Mucosa of gallbladder (tissue), 1 donor: Measurements from ENCODE around the gene CCDC70. TPM values are rescaled to one million over a fixed set of nuclear protein-coding genes. Genes with fewer than 3 reads are reported as not detected.

Experiments used
- DNase-seq: peaks from one replicate; pipeline ENCODE4 v3.0.0-alpha.2; 2020; ENCODE audit warnings: low spot score
- total RNA-seq: library from RNA; stranded (reverse); gene quantifications from one replicate; pipeline ENCODE4 v1.2.1, GENCODE V29; 2021
- donor health status: DM: no; HTN: no; CAD: no.

The CCDC70 gene
- total RNA-seq, 1 donor from 2014 or later = not detected

DNA sequence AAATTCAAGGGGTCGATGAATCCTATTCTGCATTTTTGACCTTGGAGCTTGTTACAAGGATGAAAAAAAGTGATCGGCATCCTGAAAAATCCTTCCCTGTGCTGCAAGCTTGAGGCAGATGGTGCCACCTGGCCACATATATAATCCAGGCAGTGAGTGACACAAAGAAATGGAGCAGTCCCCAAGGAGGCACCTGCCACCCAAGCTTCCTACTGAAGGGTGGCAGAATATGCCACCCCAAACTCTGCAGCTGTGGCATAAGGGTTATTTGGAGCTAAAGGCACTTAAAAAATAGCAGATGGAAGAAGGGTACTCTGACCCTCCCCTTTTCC, 32.2 kb upstream of the CCDC70 start:
- no peak for DNase-seq

GRCh38 chr13:51831519-51831918, 30.2 kb upstream of the CCDC70 start:
- DNase-seq = no peak

DNA sequence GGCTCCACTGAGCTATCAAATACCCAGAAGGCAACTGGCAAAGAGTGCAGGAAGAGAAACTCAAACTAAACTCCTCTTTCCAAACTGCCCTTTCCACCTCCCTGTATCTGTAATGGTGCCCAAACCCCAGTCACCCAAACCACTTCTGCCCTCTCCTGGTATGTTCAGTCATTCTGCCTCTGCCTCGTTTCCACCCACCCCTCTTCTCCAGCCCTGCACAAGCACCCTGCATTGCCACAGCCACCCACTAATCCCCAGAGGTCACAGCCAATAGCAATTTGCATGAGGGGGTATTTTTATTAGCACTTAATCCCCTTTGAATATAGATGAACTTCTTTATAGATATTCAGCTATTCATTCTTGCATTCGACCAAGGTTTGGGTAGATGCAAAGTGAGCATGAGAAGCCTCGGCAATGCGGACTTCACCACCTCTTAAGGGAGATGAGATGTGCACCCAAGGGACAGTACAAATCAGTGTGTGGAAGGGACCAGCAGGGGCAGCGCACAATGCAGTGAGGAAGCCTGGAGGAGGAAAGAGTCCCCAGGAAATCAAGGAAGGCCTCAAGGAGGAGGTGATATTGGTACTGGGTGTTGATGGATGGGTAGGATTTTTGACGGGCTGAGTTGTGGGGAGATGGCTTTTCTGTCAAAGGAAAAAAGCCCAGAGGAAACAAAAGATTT, 29.2 kb upstream of the CCDC70 start:
- no peak for DNase-seq

GRCh38 chr13:51833980-51834379, 27.8 kb upstream of the CCDC70 start:
- no peak for DNase-seq

DNA sequence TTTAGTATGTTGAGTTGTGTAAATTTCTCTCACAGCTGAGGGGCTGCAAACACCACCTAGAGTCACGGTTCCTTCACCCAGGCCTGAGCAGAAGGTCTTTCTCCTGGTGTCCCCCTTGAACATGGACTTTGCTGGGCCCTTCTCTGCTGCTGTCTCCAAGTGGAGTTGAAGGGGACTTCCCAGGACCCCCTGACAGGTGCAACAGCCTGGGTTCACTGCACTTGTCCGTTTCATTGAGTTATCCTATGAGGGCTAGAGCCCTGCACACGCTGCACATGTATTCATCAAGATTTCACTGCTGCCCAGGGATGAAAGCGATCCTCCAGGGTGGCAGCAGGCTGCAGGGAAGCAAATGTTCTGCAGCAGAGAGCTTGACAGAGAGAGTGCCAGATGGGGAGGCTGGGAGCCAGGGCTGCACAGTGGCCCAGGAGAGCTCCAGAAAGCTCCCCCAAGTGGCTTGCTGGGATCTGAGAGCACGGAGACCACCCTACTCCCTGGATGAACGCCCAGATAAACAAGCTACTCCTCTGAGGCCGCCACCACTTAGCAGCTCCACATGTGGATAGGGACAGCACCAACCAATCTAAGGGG, 27.1 kb upstream of the CCDC70 start:
- DNase-seq = no peak

GRCh38 chr13:51837016-51837415, 24.8 kb upstream of the CCDC70 start:
- no peak for DNase-seq

- no peak for DNase-seq
These were observed 23.4 kb upstream of the CCDC70 start for GRCh38 chr13:51838240-51838846.

- no peak for DNase-seq
These were observed 21.8 kb upstream of the CCDC70 start for GRCh38 chr13:51839711-51840540.

- DNase-seq = no peak
These were observed 20.9 kb upstream of the CCDC70 start for GRCh38 chr13:51840917-51841316.

- no peak for DNase-seq
These were observed 20.0 kb upstream of the CCDC70 start for GRCh38 chr13:51841732-51842131.

- DNase-seq = no peak
These were observed 18.2 kb upstream of the CCDC70 start for GRCh38 chr13:51843529-51843928.

GRCh38 chr13:51844862-51845573, 16.8 kb upstream of the CCDC70 start, which contains the start of gene TMEM272:
Gene TMEM272 (minus strand): TSS chr13:51845177. CDS start chr13:51838530, 6,647 bp downstream.
- peak; percentile 46 for DNase-seq

DNA sequence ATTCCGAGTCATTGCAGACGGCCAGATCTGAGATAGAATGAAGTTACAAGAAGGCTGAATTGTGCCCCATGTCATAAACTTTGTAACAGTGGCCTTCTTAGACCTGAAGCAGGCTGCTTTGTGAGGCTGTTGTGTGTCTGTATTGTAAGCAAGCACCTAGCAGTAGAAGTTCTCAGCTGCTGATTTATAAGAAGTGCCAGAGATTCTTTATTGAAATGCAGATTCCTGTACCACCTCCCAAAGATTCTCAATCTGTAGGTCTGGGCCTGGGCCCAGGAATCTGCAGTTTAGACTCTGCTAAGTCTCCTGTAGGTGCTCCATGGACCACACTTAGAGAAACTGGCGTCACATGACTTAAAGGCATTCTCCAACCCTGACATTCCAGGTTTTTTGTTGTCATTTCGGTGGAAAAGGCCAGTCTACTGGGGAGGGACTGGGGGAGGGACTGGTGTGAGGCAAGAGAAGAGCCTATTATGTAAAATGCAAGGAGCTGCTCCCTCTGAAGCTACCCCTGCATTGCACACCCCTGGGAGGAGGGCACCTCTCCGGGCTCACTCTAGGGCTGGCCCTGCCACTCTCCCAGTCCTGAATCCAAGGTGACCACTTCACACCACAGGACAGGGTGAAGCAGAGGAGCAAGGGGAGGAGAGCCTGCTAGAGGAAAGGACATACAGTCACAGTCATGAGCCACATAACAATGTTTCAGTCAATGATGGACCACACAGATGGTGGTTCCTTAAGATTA, 16.0 kb upstream of the CCDC70 start:
- no peak for DNase-seq

GRCh38 chr13:51846756-51847155, 15.0 kb upstream of the CCDC70 start:
- DNase-seq = no peak

DNA sequence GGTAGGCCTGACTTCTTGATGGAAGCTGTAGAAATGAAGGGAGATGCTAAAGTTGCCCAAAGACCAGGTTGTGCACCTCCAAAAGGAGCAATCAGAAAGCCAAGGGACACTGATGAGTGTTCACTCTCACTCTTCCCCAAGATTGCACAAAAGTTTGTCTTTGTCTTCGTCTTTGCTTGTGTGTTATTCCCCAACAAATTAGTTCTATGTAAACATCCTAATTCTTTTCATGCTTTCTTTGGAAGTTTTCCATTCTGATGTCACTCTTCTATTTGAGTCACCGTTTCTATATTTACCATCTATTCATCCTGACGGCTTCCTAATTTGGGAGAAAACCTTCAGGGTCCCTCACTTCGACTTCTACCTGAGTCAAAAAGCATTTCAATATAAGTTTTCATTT, 13.1 kb upstream of the CCDC70 start:
- no peak for DNase-seq

DNA sequence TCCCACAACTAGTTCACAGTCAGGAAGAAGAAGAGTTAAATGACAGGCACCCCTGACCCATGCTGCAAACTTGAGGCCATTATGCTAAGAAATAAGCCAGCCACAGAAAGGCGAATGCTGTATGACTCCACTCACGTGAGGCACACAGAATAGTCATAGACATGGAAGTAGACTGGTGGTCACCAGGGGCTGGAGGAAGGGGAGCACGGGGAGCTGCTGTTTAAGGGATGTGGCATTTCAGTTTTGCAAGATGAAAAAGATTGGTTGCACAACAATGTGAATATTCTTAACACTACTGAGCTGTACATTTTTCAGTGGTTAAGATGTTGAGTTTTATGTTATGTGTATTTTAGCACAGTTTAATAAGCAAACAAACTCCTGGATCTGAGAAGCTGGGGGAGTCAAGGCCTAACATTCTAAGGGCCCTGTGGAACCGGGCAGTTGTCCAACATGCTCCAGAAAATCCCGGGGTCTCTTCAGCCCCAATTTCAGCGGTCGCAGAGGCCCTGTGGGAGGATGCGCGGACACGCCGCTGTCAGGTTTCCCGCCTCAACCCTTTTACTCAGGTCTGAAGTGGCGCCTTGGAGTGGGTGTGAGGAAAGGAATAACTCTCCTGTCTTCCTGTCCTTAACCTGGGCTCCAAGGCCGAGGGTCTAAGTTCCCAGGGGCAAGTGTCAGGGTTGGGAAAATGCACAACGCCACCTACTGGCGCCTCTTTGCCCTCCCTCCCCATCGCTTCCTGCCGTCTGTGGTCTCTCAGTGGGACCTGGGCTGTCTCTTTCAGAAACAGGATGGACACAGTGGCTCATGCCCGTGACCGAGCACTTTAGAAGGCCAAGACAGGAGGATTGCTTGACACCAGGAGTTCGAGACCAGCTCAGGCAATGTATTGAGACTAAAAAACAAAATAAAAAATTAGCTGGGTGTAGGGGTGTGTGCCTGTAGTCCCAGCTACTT, 12.3 kb upstream of the CCDC70 start:
- no peak for DNase-seq

DNA sequence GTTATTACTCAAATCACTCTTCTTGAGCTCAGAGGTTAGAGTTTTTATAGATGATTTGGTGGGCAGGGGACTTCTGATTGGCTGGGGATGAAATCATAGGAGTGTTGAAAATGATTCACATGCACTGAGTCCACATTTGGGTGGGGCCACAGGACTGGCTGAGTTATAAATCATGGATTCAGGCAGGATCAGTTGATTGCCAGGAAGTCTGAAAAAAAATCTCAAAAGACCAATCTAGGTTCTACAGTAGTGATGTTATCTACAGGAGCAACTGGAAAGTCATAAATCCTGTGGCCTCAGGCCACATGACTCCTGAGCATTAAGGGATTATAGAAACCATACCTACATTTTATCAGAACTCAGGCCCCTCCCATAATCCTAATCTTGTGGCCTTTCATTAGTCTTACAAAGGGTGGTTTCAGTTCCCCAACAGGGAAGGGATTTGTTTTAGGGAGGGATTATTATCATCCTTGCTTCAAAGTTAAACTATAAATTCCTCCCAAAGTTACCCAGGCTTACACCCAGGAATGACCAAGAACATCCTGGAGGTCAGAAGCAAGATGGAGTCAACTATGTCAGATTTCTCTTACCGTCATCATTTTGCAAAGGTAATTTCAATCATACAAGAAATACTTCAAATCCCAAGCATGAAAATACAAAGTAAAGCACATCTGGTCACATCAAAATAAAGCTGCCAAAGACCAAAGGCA, 5.6 kb upstream of the CCDC70 start:
- no peak for DNase-seq

- DNase-seq = no peak
These were observed 4.8 kb upstream of the CCDC70 start for GRCh38 chr13:51856998-51857397.
